ENCODE data around the gene NME4.

GRCh38 chr16:392450-393030, 4.5 kb upstream of the NME4 start:
- no peak for TF ChIP-seq CTCF (IDR thresholded peaks at IDR 0.05)
- no peak for TF ChIP-seq POLR2A (IDR thresholded peaks at IDR 0.05)
- no peak for TF ChIP-seq EP300 (IDR thresholded peaks at IDR 0.05)

All from tibial nerve (tissue), 4 donors.